Measurements from ENCODE around the gene SHLD1. TPM values are rescaled to one million over a fixed set of nuclear protein-coding genes. Genes with fewer than 3 reads are reported as not detected.

Gene SHLD1
- total RNA-seq, 1 donor from 2014 or later = 5.3 TPM

GRCh38 chr20:5910186-5910585 is 160.0 kb downstream of the SHLD1 start:
- intact Hi-C loops (cut with DNase I) = no loop called here
- ATAC-seq (no peak), DNase-seq (ENCODE audit: missing footprints) (no peak)

- intact Hi-C loops (cut with DNase I) = no loop called here
- DNase-seq (ENCODE audit: missing footprints) (no peak), ATAC-seq (no peak)
These were observed 163.0 kb downstream of the SHLD1 start for GRCh38 chr20:5913166-5913565.

Other genes starting within 250 kb of the SHLD1 start
- 21.9 TPM for gene GPCPD1, start 139.4 kb upstream of the SHLD1 start, total RNA-seq
- gene CHGB, start 161.1 kb downstream of the SHLD1 start, total RNA-seq = 7.2 TPM
- gene TRMT6, start 200.1 kb downstream of the SHLD1 start, total RNA-seq = 6.1 TPM
- 6.4 TPM for gene MCM8, start 200.3 kb downstream of the SHLD1 start, total RNA-seq